H9 (cell line): ENCODE results near the gene GRIN2A. TPM values are rescaled to one million over a fixed set of nuclear protein-coding genes. Genes with fewer than 3 reads are reported as not detected.

Experiments
- DNase-seq: peaks from one replicate; pipeline ENCODE4 v3.0.0-alpha.2; 2017
- H2AFZ ChIP-seq: one replicate; pipeline ENCODE4 v1.6.1; 2013; ENCODE audit warnings: mild to moderate bottlenecking, low read length, control low read depth, moderate library complexity
- H2AK5ac ChIP-seq: 2 replicates; pipeline ENCODE4 v1.6.1; 2013; ENCODE audit warnings: low read length, control low read depth, mixed read lengths; ENCODE audit not compliant: insufficient read length
- H2BK120ac ChIP-seq: one replicate; pipeline ENCODE4 v1.6.1; 2013; ENCODE audit warnings: low read depth, mild to moderate bottlenecking, low read length, control low read depth, inconsistent platforms; ENCODE audit not compliant: poor library complexity, severe bottlenecking
- H2BK12ac ChIP-seq: 2 replicates; pipeline ENCODE4 v1.6.1; 2013; ENCODE audit warnings: low read length, control low read depth, mixed read lengths, low read depth; ENCODE audit not compliant: insufficient read length
- H2BK15ac ChIP-seq: 2 replicates; pipeline ENCODE4 v1.6.1; 2013; ENCODE audit warnings: low read depth, low read length, control low read depth
- H2BK20ac ChIP-seq: one replicate; pipeline ENCODE4 v1.6.1; 2013; ENCODE audit warnings: low read depth, mild to moderate bottlenecking, low read length, control low read depth, inconsistent platforms; ENCODE audit not compliant: poor library complexity, severe bottlenecking
- H2BK5ac ChIP-seq: 2 replicates; pipeline ENCODE4 v1.6.1; 2013; ENCODE audit warnings: low read length, control low read depth, mixed read lengths; ENCODE audit not compliant: insufficient read length
- H3K14ac ChIP-seq: 2 replicates; pipeline ENCODE4 v1.6.1; 2013; ENCODE audit warnings: low read length, control low read depth; ENCODE audit not compliant: insufficient read depth
- H3K18ac ChIP-seq: 2 replicates; pipeline ENCODE4 v1.6.1; 2013; ENCODE audit warnings: low read depth, mild to moderate bottlenecking, mixed read lengths, low read length, control low read depth; ENCODE audit not compliant: insufficient read length
- H3K23ac ChIP-seq: 2 replicates; pipeline ENCODE4 v1.6.1; 2013; ENCODE audit warnings: low read length, control low read depth, mixed read lengths, low read depth; ENCODE audit not compliant: insufficient read length
- H3K23me2 ChIP-seq: 2 replicates; pipeline ENCODE4 v1.6.1; 2013; ENCODE audit warnings: low read depth, mild to moderate bottlenecking, mixed read lengths, low read length, control low read depth; ENCODE audit not compliant: insufficient read length, poor library complexity, severe bottlenecking
- H3K27ac ChIP-seq: 2 replicates; pipeline ENCODE4 v1.5.1; 2013; ENCODE audit warnings: low read length, control low read depth, mixed read lengths, low read depth; ENCODE audit not compliant: insufficient read length
- H3K27me3 ChIP-seq: 2 replicates; pipeline ENCODE4 v1.6.1; 2013; ENCODE audit warnings: low read length, control low read depth, inconsistent platforms; ENCODE audit not compliant: insufficient read depth
- H3K4ac ChIP-seq: 2 replicates; pipeline ENCODE4 v1.6.1; 2013; ENCODE audit warnings: low read depth, mild to moderate bottlenecking, control low read depth, inconsistent platforms, low read length, moderate library complexity
- H3K4me1 ChIP-seq: 2 replicates; pipeline ENCODE4 v1.6.1; 2013; ENCODE audit warnings: low read length, control low read depth, inconsistent platforms; ENCODE audit not compliant: insufficient read depth
- H3K4me2 ChIP-seq: 2 replicates; pipeline ENCODE4 v1.6.1; 2013; ENCODE audit warnings: low read length, control low read depth, mixed read lengths; ENCODE audit not compliant: insufficient read length, insufficient read depth
- H3K56ac ChIP-seq: 2 replicates; pipeline ENCODE4 v1.6.1; 2013; ENCODE audit warnings: low read depth, mild to moderate bottlenecking, mixed read lengths, low read length, control low read depth; ENCODE audit not compliant: insufficient read length
- H3K79me1 ChIP-seq: 2 replicates; pipeline ENCODE4 v1.6.1; 2013; ENCODE audit warnings: low read depth, mild to moderate bottlenecking, moderate library complexity, low read length, control low read depth, inconsistent platforms; ENCODE audit not compliant: insufficient read depth, poor library complexity, severe bottlenecking
- H3K79me2 ChIP-seq: 2 replicates; pipeline ENCODE4 v1.6.1; 2013; ENCODE audit warnings: low read length, control low read depth, inconsistent platforms; ENCODE audit not compliant: insufficient read depth
- H3K9ac ChIP-seq: 2 replicates; pipeline ENCODE4 v1.6.1; 2013; ENCODE audit warnings: low read length, control low read depth, mixed read lengths; ENCODE audit not compliant: insufficient read length; ENCODE audit errors: extremely low read depth
- H3K9me3 ChIP-seq: one replicate; pipeline ENCODE4 v1.6.1; 2013; ENCODE audit warnings: low read depth, low read length, inconsistent platforms; ENCODE audit not compliant: control insufficient read depth
- H3T11ph ChIP-seq: one replicate; pipeline ENCODE4 v1.6.1; 2013; ENCODE audit warnings: mild to moderate bottlenecking, low read length, control low read depth, inconsistent platforms
- H4K20me1 ChIP-seq: one replicate; pipeline ENCODE4 v1.6.1; 2013; ENCODE audit not compliant: control insufficient read depth, insufficient read length, insufficient read depth
- H4K5ac ChIP-seq: 2 replicates; pipeline ENCODE4 v1.6.1; 2013; ENCODE audit warnings: low read depth, mild to moderate bottlenecking, mixed read lengths, low read length, control low read depth; ENCODE audit not compliant: insufficient read length
- H4K8ac ChIP-seq: replicated peaks from 2 replicates; pipeline ENCODE4 v1.6.1; 2013; ENCODE audit warnings: low read length, control low read depth, mixed read lengths, low read depth; ENCODE audit not compliant: insufficient read length
- H4K91ac ChIP-seq: 2 replicates; pipeline ENCODE4 v1.6.1; 2013; ENCODE audit warnings: low read depth, mild to moderate bottlenecking, moderate library complexity, mixed read lengths, low read length, control low read depth; ENCODE audit not compliant: insufficient read length
- H3K27ac Mint-ChIP-seq, 3 experiments: 2 replicates in 2 of 3; 3 replicates in 1 of 3; pipeline ENCODE4 v1.8.0; 2020 to 2021; ENCODE audit warnings: mixed read lengths in 3 of 3, mild to moderate bottlenecking in 1 of 3, moderate library complexity in 1 of 3
- H3K27me3 Mint-ChIP-seq: 2 replicates; pipeline ENCODE4 v1.8.0; 2021; ENCODE audit warnings: low read depth, mild to moderate bottlenecking, moderate library complexity, mixed read lengths
- H3K36me3 Mint-ChIP-seq, 3 experiments: 2 replicates in 2 of 3; 3 replicates in 1 of 3; pipeline ENCODE4 v1.8.0; 2020 to 2021; ENCODE audit warnings: low read depth in 3 of 3, mixed read lengths in 3 of 3; ENCODE audit not compliant: insufficient read depth in 1 of 3
- H3K4me1 Mint-ChIP-seq, 2 experiments: 2 replicates each; pipeline ENCODE4 v1.8.0; 2020; ENCODE audit warnings: mixed read lengths in 2 of 2
- H3K4me3 Mint-ChIP-seq, 2 experiments: 2 replicates in 1 of 2; 3 replicates in 1 of 2; pipeline ENCODE4 v1.8.0; 2020 to 2021; ENCODE audit warnings: mild to moderate bottlenecking in 2 of 2, mixed read lengths in 2 of 2, moderate library complexity in 1 of 2
- H3K9me3 Mint-ChIP-seq, 2 experiments: 2 replicates in 1 of 2; 3 replicates in 1 of 2; pipeline ENCODE4 v1.8.0; 2020; ENCODE audit warnings: mild to moderate bottlenecking in 2 of 2, mixed read lengths in 2 of 2, moderate library complexity in 1 of 2
- WGBS: extraction: QIAGEN DNeasy Blood & Tissue Kit; methylation state at CpG from one replicate; pipeline ENCODE4 v1.1.7; 2013; ENCODE audit warnings: missing lambda C conversion rate, low lambda C conversion rate, mixed read lengths; ENCODE audit not compliant: insufficient read length; ENCODE audit errors: extremely low coverage; 5-methylcytosine and 5-hydroxymethylcytosine counted together
- total RNA-seq: library from RNA; stranded (reverse); gene quantifications from 2 replicates; pipeline ENCODE4 v1.2.1, GENCODE V29; 2021
- TF ChIP-seq, protein P1 (sequence below): fragments of 200-600 bp; sonication (generic); conservative IDR thresholded peaks from 3 replicates; pipeline ENCODE4 v1.8.0; 2021; ENCODE audit warnings: antibody characterized with exemption, mild to moderate bottlenecking

The GRIN2A gene
- total RNA-seq, 1 experiment from 2014 or later = 1.5 TPM

DNA sequence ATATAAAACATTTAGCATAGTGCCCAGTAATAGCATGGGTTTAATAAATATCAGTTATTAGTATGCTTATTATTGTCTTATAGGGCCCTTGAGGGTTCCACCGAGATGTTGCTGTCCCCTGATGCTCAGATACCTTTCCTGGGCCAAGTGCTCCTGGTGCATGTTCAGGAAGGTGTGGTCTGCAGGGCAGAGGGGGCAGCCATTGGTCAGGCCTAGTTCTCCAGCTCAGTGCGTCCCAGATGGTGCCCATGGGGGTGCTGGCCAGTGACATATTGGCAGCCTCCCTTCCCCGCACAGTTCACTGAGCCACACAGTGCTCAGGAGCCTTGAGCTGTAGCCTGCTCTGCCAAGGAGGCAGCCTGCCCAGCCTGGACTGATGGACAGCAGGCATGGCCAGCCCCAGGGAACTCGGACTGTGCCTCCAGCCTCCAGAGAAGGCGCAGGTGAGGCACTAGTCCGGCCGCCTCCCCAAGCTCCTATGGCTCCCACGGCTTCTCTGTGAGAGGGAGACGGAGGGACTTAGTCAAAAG, 7.7 kb upstream of the GRIN2A start:
- Histone ChIP-seq H3K79me2 (no peaks in the 10 kb centered on the region), H4K20me1 (no peaks in the 10 kb centered on the region), H3K9ac (no peak overlapping the region), H4K91ac (no peak overlapping the region), H2BK5ac (no peak overlapping the region), H3K18ac (no peak overlapping the region), H2BK20ac (no peak overlapping the region), H3K4ac (no peak overlapping the region), H2BK12ac (no peak overlapping the region), H4K5ac (no peak overlapping the region), H3K4me2 (no peak overlapping the region), H3K23ac (no peak overlapping the region), H3K27ac (no peak overlapping the region), H3K4me1 (no peaks in the 10 kb centered on the region), H3K23me2 (no peaks in the 10 kb centered on the region), H4K8ac (no peak overlapping the region), H3K27me3 (no peaks in the 10 kb centered on the region), H2AK5ac (no peak overlapping the region), H3K14ac (no peak overlapping the region; the same call in 1 of the 2 replicates), H3T11ph (no peak overlapping the region), H2AFZ (no peak overlapping the region), H3K79me1 (no peaks in the 10 kb centered on the region), H3K9me3 (no peaks in the 10 kb centered on the region), H2BK120ac (no peak overlapping the region), H2BK15ac (no peak overlapping the region), H3K56ac (no peak overlapping the region)
- TF ChIP-seq, protein P1, sequence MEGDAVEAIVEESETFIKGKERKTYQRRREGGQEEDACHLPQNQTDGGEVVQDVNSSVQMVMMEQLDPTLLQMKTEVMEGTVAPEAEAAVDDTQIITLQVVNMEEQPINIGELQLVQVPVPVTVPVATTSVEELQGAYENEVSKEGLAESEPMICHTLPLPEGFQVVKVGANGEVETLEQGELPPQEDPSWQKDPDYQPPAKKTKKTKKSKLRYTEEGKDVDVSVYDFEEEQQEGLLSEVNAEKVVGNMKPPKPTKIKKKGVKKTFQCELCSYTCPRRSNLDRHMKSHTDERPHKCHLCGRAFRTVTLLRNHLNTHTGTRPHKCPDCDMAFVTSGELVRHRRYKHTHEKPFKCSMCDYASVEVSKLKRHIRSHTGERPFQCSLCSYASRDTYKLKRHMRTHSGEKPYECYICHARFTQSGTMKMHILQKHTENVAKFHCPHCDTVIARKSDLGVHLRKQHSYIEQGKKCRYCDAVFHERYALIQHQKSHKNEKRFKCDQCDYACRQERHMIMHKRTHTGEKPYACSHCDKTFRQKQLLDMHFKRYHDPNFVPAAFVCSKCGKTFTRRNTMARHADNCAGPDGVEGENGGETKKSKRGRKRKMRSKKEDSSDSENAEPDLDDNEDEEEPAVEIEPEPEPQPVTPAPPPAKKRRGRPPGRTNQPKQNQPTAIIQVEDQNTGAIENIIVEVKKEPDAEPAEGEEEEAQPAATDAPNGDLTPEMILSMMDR = no peak
- no peak overlapping the region for H3K4me3 Mint-ChIP-seq
- H3K36me3 Mint-ChIP-seq = no peaks in the 10 kb centered on the region
- H3K27ac Mint-ChIP-seq = no peak overlapping the region
- DNase-seq = no peak
- peaks cover 32% of the 10 kb centered on the region for H3K27me3 Mint-ChIP-seq
- H3K4me1 Mint-ChIP-seq = peaks cover 5 to 10% of the 10 kb centered on the region in 2 experiments; a peak in 2 of 4 replicates
- no CpG with 5 or more reads among the region's 9 CpGs for WGBS
- H3K9me3 Mint-ChIP-seq = no peaks in the 10 kb centered on the region; a peak in 1 of 5 replicates
